Mesendoderm (in vitro differentiated cells): ENCODE data around the gene YIPF1. TPM values are rescaled to one million over a fixed set of nuclear protein-coding genes. Genes with fewer than 3 reads are reported as not detected.
A peak's percentile ranks its signal among the peaks of the same experiment; 100 is the strongest.

Source experiments
- DNase-seq: peaks from one replicate; pipeline ENCODE4 v3.0.0; 2013
- H2AK5ac ChIP-seq: 2 replicates; pipeline ENCODE4 v1.6.1; 2013; ENCODE audit warnings: low read length, inconsistent platforms
- H2BK120ac ChIP-seq: 2 replicates; pipeline ENCODE4 v1.6.1; 2013; ENCODE audit warnings: low read depth, mild to moderate bottlenecking, low read length, moderate library complexity, mixed read lengths
- H2BK15ac ChIP-seq: replicated peaks from 2 replicates; pipeline ENCODE4 v1.6.1; 2013; ENCODE audit warnings: low read depth, mild to moderate bottlenecking, moderate library complexity
- H2BK5ac ChIP-seq: 2 replicates; pipeline ENCODE4 v1.6.1; 2013; ENCODE audit warnings: low read length, inconsistent platforms
- H3K18ac ChIP-seq: 2 replicates; pipeline ENCODE4 v1.6.1; 2013; ENCODE audit warnings: mild to moderate bottlenecking, low read length, mixed read lengths
- H3K23ac ChIP-seq: one replicate; pipeline ENCODE4 v1.6.1; 2013; ENCODE audit warnings: low read length
- H3K27ac ChIP-seq: 2 replicates; pipeline ENCODE4 v1.5.1; 2013; ENCODE audit warnings: low read depth, mild to moderate bottlenecking, inconsistent platforms, low read length, moderate library complexity
- H3K27me3 ChIP-seq: 2 replicates; pipeline ENCODE4 v1.6.1; 2013; ENCODE audit warnings: low read length, control low read depth, mild to moderate bottlenecking, inconsistent platforms; ENCODE audit not compliant: insufficient read depth, poor library complexity
- H3K36me3 ChIP-seq: 2 replicates; pipeline ENCODE4 v1.6.1; 2013; ENCODE audit warnings: low read length, inconsistent platforms; ENCODE audit not compliant: control insufficient read depth, insufficient read depth
- H3K4ac ChIP-seq: one replicate; pipeline ENCODE4 v1.6.1; 2013; ENCODE audit warnings: low read depth, mild to moderate bottlenecking, low read length, moderate library complexity
- H3K4me1 ChIP-seq: 2 replicates; pipeline ENCODE4 v1.6.1; 2013; ENCODE audit warnings: low read depth, low read length, inconsistent platforms; ENCODE audit not compliant: control insufficient read depth
- H3K4me2 ChIP-seq: 2 replicates; pipeline ENCODE4 v1.6.1; 2013; ENCODE audit warnings: low read length
- H3K4me3 ChIP-seq: 2 replicates; pipeline ENCODE4 v1.5.1; 2013; ENCODE audit warnings: mild to moderate bottlenecking, low read length
- H3K56ac ChIP-seq: one replicate; pipeline ENCODE4 v1.6.1; 2013; ENCODE audit warnings: low read length
- H3K79me1 ChIP-seq: 2 replicates; pipeline ENCODE4 v1.6.1; 2013; ENCODE audit warnings: low read length, inconsistent platforms
- H3K79me2 ChIP-seq: 2 replicates; pipeline ENCODE4 v1.6.1; 2013; ENCODE audit warnings: mild to moderate bottlenecking, low read length; ENCODE audit not compliant: control insufficient read depth, insufficient read depth
- H3K9ac ChIP-seq: 2 replicates; pipeline ENCODE4 v1.6.1; 2013; ENCODE audit warnings: low read length, inconsistent platforms
- H4K5ac ChIP-seq: one replicate; pipeline ENCODE4 v1.6.1; 2013; ENCODE audit warnings: low read length
- H4K8ac ChIP-seq: one replicate; pipeline ENCODE4 v1.6.1; 2013; ENCODE audit warnings: low read depth, mild to moderate bottlenecking, control low read depth, low read length, moderate library complexity
- WGBS: extraction: QIAGEN DNeasy Blood & Tissue Kit; methylation state at CpG from one replicate; pipeline ENCODE4 v1.1.7; 2013; ENCODE audit warnings: low lambda C conversion rate, missing lambda C conversion rate; ENCODE audit not compliant: insufficient coverage; ENCODE audit errors: extremely low coverage; 5-methylcytosine and 5-hydroxymethylcytosine counted together
- polyA plus RNA-seq, 2 experiments: library from polyadenylated mRNA; stranded (reverse); fragments of 200-250 nt; gene quantifications; one replicate each; pipeline ENCODE4 v1.2.3, GENCODE V29; 2013

Gene YIPF1
- 30.8 TPM for polyA plus RNA-seq (2013, experiment 1 of 2)
- 31.2 TPM for polyA plus RNA-seq (2013, experiment 2 of 2)

GRCh38 chr1:53889304-53890298 lies at the start of gene YIPF1:
Gene YIPF1, minus strand, starts transcription at chr1:53889797. Its CDS starts 860 bp downstream, at chr1:53888937.
- no peak within 1 kb of the TSS for H2BK5ac ChIP-seq
- H3K27ac ChIP-seq, result no peak within 1 kb of the TSS

GRCh38 chr1:53938136-53938830 lies 48.7 kb upstream of the YIPF1 start:
- Histone ChIP-seq H3K4me2 (no peak overlapping the region), H2BK5ac (no peak overlapping the region), H3K18ac (no peak overlapping the region), H3K27me3 (no peaks in the 10 kb centered on the region), H3K79me2 (no peaks in the 10 kb centered on the region), H4K5ac (no peak overlapping the region), H3K27ac (no peak overlapping the region), H3K56ac (no peak overlapping the region), H4K8ac (no peak overlapping the region), H3K36me3 (no peaks in the 10 kb centered on the region), H2BK120ac (no peak overlapping the region), H3K4me1 (peaks cover 5% of the 10 kb centered on the region), H3K4me3 (no peak overlapping the region), H3K9ac (no peak overlapping the region), H2AK5ac (no peak overlapping the region), H2BK15ac (no peak overlapping the region), H3K79me1 (no peaks in the 10 kb centered on the region), H3K23ac (no peak overlapping the region), H3K4ac (no peak overlapping the region)
- no CpG with 5 or more reads among the region's 4 CpGs for WGBS
- no peak for DNase-seq

More at GRCh38 chr1:53889304-53890298, at the start of gene YIPF1:
- no peak within 1 kb of the TSS for H2BK120ac ChIP-seq
- no peak within 1 kb of the TSS for H2BK15ac ChIP-seq
- WGBS, result no CpG with 5 or more reads among the region's 62 CpGs
- H3K18ac ChIP-seq, result no peak within 1 kb of the TSS
- H3K27me3 ChIP-seq, result no peaks in the 10 kb centered on the region
- peak within 1 kb of the TSS; percentile 74 for H3K4me2 ChIP-seq
- DNase-seq, result peak; percentile 95
- no peaks in the 10 kb centered on the region for H3K4me1 ChIP-seq
- no peak within 1 kb of the TSS for H2AK5ac ChIP-seq
- peak within 1 kb of the TSS; percentile 89 for H3K4me3 ChIP-seq
- no peak within 1 kb of the TSS for H3K4ac ChIP-seq
- H3K79me1 ChIP-seq, result peaks cover 3% of the 10 kb centered on the region
- no peak within 1 kb of the TSS for H3K23ac ChIP-seq
- no peaks in the 10 kb centered on the region for H3K36me3 ChIP-seq
- H4K8ac ChIP-seq, result no peak within 1 kb of the TSS
- peak within 1 kb of the TSS; percentile 89 for H3K56ac ChIP-seq
- no peaks in the 10 kb centered on the region for H3K79me2 ChIP-seq
- no peak within 1 kb of the TSS for H4K5ac ChIP-seq
- peak within 1 kb of the TSS; percentile 84 for H3K9ac ChIP-seq

GRCh38 chr1:53936430-53936829 lies 46.8 kb upstream of the YIPF1 start:
- no peak overlapping the region for H3K56ac ChIP-seq
- no peaks in the 10 kb centered on the region for H3K36me3 ChIP-seq
- no peak overlapping the region for H2BK15ac ChIP-seq
- H4K5ac ChIP-seq, result no peak overlapping the region
- H3K27me3 ChIP-seq, result no peaks in the 10 kb centered on the region
- no CpG with 5 or more reads among the region's 1 CpG for WGBS
- DNase-seq, result no peak
- no peak overlapping the region for H3K27ac ChIP-seq
- no peak overlapping the region for H3K23ac ChIP-seq
- no peak overlapping the region for H3K4ac ChIP-seq
- H4K8ac ChIP-seq, result no peak overlapping the region
- H3K9ac ChIP-seq, result no peak overlapping the region
- no peak overlapping the region for H2BK120ac ChIP-seq
- H3K79me2 ChIP-seq, result no peaks in the 10 kb centered on the region
- H3K79me1 ChIP-seq, result no peaks in the 10 kb centered on the region
- no peak overlapping the region for H3K4me2 ChIP-seq
- no peak overlapping the region for H3K18ac ChIP-seq
- no peak overlapping the region for H2AK5ac ChIP-seq
- no peaks in the 10 kb centered on the region for H3K4me1 ChIP-seq
- H3K4me3 ChIP-seq, result no peak overlapping the region
- H2BK5ac ChIP-seq, result no peak overlapping the region

- Histone ChIP-seq H2BK15ac (no peak overlapping the region), H3K18ac (no peak overlapping the region), H3K36me3 (no peaks in the 10 kb centered on the region), H3K27me3 (no peaks in the 10 kb centered on the region), H3K4me3 (no peak overlapping the region), H3K4ac (no peak overlapping the region), H2BK5ac (no peak overlapping the region), H3K56ac (no peak overlapping the region), H2AK5ac (no peak overlapping the region), H3K4me2 (no peak overlapping the region), H2BK120ac (no peak overlapping the region), H3K9ac (no peak overlapping the region), H4K5ac (no peak overlapping the region), H3K27ac (no peak overlapping the region), H3K4me1 (no peaks in the 10 kb centered on the region), H3K23ac (no peak overlapping the region), H3K79me2 (no peaks in the 10 kb centered on the region), H3K79me1 (no peaks in the 10 kb centered on the region), H4K8ac (no peak overlapping the region)
- no peak for DNase-seq
- no CpG with 5 or more reads among the region's 1 CpG for WGBS
Observed at GRCh38 chr1:53934170-53934765, 44.7 kb upstream of the YIPF1 start.

GRCh38 chr1:53931523-53931922 lies 41.9 kb upstream of the YIPF1 start:
- H2BK5ac ChIP-seq, result no peak overlapping the region
- no peak overlapping the region for H3K4ac ChIP-seq
- DNase-seq, result no peak
- no peak overlapping the region for H3K23ac ChIP-seq
- H3K27ac ChIP-seq, result no peak overlapping the region
- no CpG with 5 or more reads among the region's 2 CpGs for WGBS
- H3K4me1 ChIP-seq, result no peaks in the 10 kb centered on the region
- H2AK5ac ChIP-seq, result no peak overlapping the region
- no peak overlapping the region for H4K5ac ChIP-seq
- H3K4me3 ChIP-seq, result no peak overlapping the region
- H3K79me1 ChIP-seq, result no peaks in the 10 kb centered on the region
- no peak overlapping the region for H3K4me2 ChIP-seq
- H3K27me3 ChIP-seq, result no peaks in the 10 kb centered on the region
- no peak overlapping the region for H3K9ac ChIP-seq
- peaks cover 2% of the 10 kb centered on the region for H3K36me3 ChIP-seq
- no peaks in the 10 kb centered on the region for H3K79me2 ChIP-seq
- no peak overlapping the region for H2BK120ac ChIP-seq
- no peak overlapping the region for H4K8ac ChIP-seq
- H3K18ac ChIP-seq, result no peak overlapping the region
- H2BK15ac ChIP-seq, result no peak overlapping the region
- no peak overlapping the region for H3K56ac ChIP-seq
